Skeletal muscle tissue (tissue), 4 donors: Measurements from ENCODE around the gene RIPK4. TPM values are rescaled to one million over a fixed set of nuclear protein-coding genes. Genes with fewer than 3 reads are reported as not detected.
"Not testable (repeated sequence)": the region's sequence is repeated elsewhere in the genome, so short reads cannot be mapped to it uniquely, and the experiment has no call there.

ENCODE experiments used
- H3K27ac ChIP-seq: one replicate; pipeline ENCODE4 v1.7.0; 2013; ENCODE audit warnings: mild to moderate bottlenecking, low read depth, low read length, inconsistent platforms
- H3K27me3 ChIP-seq, 3 donors: one replicate each; pipeline ENCODE4 v1.7.0; 2013; ENCODE audit warnings: low read length in 3 of 3; ENCODE audit not compliant: control insufficient read depth in 3 of 3, insufficient read depth in 3 of 3
- H3K36me3 ChIP-seq, 3 donors: one replicate each; pipeline ENCODE4 v1.7.0; 2013; ENCODE audit warnings: low read length in 3 of 3; ENCODE audit not compliant: control insufficient read depth in 3 of 3, insufficient read depth in 3 of 3
- H3K4me1 ChIP-seq, 3 donors: one replicate each; pipeline ENCODE4 v1.7.0; 2013; ENCODE audit warnings: low read length in 3 of 3, mild to moderate bottlenecking in 3 of 3; ENCODE audit not compliant: control insufficient read depth in 3 of 3, insufficient read depth in 3 of 3
- H3K4me3 ChIP-seq, 3 donors: one replicate each; pipeline ENCODE4 v1.7.0; 2013; ENCODE audit warnings: low read length in 3 of 3
- H3K9ac ChIP-seq, 3 donors: one replicate each; pipeline ENCODE4 v1.7.0; 2013; ENCODE audit warnings: low read length in 3 of 3, mild to moderate bottlenecking in 3 of 3, moderate library complexity in 2 of 3, low read depth in 1 of 3
- H3K9me3 ChIP-seq, 3 donors: one replicate each; pipeline ENCODE4 v1.7.0; 2013; ENCODE audit warnings: low read length in 3 of 3; ENCODE audit not compliant: control insufficient read depth in 3 of 3
- total RNA-seq: library from RNA; depleted of rRNA; stranded (reverse); fragments of >200 nt; gene quantifications from one replicate; pipeline ENCODE4 v1.2.3, GENCODE V29; 2014
- donor health status: Osteomylitis.

Gene RIPK4
- total RNA-seq, 1 donor from 2014 or later = under 0.01 TPM

DNA sequence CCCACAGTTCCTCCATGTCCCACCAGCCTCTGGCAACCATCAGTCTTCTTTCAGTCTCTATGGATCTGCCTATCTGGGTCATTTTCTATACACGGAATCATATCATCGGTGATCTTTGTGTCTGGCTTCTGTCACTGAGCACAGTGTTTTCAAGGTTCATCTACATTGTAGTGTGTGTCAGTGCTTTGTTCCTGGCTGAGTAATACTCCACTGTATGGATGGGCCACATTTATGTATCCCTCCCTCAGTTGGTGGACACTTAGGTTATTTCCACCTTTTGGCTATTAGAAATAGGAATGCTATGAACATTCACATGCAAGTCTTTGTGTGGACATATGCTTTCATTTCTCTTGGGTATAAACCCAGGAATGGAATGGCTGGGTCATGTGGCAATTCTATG, 46.6 kb downstream of the RIPK4 start:
- Histone ChIP-seq H3K27me3 (peaks cover 0 to 6% (median 2%) of the 10 kb centered on the region in 3 donors), H3K9ac (no peak overlapping the region), H3K9me3 (no peaks in the 10 kb centered on the region), H3K4me3 (no peak overlapping the region), H3K36me3 (no peaks in the 10 kb centered on the region), H3K4me1 (no peaks in the 10 kb centered on the region), H3K27ac (no peak overlapping the region)

DNA sequence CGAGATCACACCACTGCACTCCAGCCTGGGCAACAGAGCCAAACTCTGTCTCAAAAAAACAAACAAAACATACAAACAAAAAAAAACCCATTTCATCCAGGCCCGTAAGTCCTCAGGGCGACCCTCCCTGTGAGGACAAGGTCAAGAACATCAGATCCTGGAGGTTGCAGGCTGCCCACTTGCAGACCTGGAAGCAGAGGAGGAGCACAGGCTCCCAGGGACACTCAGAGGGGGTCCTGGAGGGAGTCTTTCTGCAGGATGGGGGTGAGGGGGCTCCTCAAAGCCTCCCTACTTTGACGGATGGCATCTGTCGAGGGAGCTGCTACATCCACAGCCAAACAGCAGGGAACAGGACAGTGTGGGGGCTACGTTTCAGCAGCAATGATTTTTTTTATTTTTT, 47.2 kb downstream of the RIPK4 start:
- Histone ChIP-seq H3K27me3 (peaks cover 5 to 8% (median 6%) of the 10 kb centered on the region in 3 donors), H3K9me3 (no peaks in the 10 kb centered on the region), H3K9ac (no peak overlapping the region), H3K27ac (no peak overlapping the region), H3K4me1 (no peaks in the 10 kb centered on the region), H3K36me3 (no peaks in the 10 kb centered on the region), H3K4me3 (no peak overlapping the region)

DNA sequence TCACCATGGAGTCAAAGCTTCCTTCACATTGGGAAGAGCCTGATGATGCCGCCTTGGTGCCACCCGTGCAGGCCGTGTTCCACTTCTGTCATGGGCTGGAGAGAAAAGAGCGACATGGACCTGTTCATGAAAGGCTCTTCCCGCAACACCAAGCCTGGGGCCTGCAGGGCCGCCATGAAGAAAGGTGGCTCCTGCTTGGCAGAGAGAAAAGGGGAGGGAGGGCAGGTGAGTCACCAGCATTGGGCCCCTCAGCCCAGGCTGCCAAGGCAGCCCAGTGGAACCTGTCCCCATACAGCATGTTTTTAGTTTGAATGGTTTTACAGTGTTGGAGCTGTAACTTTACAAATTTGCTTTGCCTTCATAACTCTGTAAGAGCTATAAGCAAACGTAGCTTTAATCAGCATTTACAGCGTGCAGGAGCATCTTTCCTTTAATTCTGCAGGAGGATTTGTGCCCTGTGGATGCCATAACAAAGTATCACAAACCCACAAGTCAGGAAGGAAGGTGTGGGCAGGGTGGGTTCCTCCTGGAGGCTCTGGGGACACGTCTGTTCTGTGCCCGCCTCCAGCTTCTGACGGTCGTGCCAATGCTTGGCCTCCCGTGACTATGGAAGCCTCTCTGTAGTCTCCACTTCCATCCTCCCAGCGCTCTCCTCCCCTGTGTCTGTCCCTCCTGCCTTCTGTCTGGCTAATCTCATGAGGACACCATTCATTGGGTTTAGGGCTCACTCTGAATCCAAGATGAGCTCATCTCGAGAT, 49.1 kb downstream of the RIPK4 start:
- Histone ChIP-seq H3K9me3 (no peaks in the 10 kb centered on the region), H3K27ac (no peak overlapping the region), H3K36me3 (no peaks in the 10 kb centered on the region), H3K4me1 (no peaks in the 10 kb centered on the region), H3K27me3 (peaks cover 13 to 21% (median 18%) of the 10 kb centered on the region in 3 donors), H3K4me3 (no peak overlapping the region), H3K9ac (no peak overlapping the region)

DNA sequence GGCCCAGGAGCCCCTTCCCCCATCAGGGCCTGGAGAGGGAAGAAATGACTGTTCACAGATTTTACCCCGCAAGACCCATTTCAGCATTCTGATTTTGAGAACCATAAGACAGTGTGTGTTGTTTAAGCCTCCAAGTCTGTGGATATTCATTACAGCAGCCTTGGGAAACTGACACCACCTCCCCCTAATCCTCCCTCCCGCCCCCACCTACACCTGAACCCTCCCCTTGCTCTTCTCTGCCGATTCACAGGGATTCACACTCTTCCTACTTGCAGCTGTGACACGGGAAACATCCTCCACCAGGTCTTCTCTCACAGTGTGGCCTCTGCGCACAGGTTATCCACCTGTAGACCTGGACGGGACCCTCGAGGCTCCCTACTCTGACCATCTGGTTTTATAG, 50.1 kb downstream of the RIPK4 start:
- Histone ChIP-seq H3K4me1 (no peaks in the 10 kb centered on the region), H3K9me3 (no peaks in the 10 kb centered on the region), H3K4me3 (no peak overlapping the region), H3K27ac (no peak overlapping the region), H3K27me3 (peaks cover 14 to 25% (median 21%) of the 10 kb centered on the region in 3 donors), H3K36me3 (no peaks in the 10 kb centered on the region), H3K9ac (no peak overlapping the region)

DNA sequence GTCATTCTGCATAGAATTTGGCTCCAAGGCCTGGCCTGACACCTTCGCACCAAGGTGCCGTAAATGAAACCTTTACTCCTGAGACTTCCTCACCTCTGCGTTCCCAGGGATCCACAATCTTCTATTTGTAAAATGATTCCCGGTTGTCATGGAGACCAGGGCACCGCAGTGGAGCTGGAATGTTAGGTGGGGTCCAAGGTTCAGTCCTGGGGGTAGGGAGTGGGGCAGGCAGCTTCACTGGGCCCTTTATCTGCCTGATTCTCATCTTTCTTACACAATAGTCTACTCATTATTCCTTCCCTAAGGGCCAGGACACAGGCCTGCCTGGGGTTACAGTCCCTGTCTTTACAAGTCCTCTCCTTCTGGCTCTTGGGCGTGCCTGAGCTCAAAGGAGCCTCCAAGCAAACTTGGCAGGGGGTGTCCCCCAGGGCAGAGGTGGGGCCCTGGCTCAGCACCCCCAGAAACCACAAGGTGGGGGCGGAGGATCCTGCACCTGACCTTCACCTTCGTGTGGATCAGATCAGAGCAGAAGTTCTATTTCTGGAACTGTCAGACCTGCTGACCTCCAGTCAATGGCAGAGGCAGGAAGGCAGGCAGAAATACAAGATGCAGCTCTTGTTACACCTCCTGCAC, 51.1 kb downstream of the RIPK4 start:
- Histone ChIP-seq H3K27me3 (peaks cover 17 to 30% (median 24%) of the 10 kb centered on the region in 3 donors), H3K9ac (no peak overlapping the region), H3K27ac (no peak overlapping the region), H3K36me3 (no peaks in the 10 kb centered on the region), H3K9me3 (no peaks in the 10 kb centered on the region), H3K4me3 (no peak overlapping the region), H3K4me1 (no peaks in the 10 kb centered on the region)

DNA sequence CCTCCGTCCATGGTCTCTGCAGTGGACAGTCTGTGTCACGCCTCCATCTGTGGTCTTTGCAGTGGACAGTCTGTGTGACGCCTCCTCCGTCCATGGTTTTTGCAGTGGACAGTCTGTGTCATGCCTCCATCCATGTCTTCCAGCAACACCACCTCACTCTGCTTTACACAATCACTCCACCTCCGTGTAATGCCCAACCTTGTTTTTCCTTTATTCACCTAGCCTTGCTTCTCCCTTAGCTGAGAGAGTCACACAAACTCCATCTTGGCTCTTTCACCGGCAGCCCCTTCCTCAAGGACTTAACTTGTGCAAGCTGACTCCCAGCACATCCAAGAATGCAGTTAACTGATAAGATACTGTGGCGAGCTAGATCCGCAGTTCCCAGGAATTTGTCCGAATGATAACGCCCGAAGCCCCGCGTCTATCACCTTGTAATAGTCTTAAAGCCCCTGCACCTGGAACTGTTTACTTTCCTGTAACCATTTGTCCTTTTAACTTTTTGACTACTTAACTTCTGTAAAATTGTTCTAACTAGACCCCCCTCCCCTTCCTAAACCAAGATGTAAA, 52.5 kb downstream of the RIPK4 start:
- H3K27me3 ChIP-seq = peaks cover 17 to 32% (median 28%) of the 10 kb centered on the region in 3 donors
- H3K9ac ChIP-seq, H3K4me3 ChIP-seq, H3K27ac ChIP-seq, H3K9me3 ChIP-seq, H3K4me1 ChIP-seq, H3K36me3 ChIP-seq: not testable (repeated sequence)

DNA sequence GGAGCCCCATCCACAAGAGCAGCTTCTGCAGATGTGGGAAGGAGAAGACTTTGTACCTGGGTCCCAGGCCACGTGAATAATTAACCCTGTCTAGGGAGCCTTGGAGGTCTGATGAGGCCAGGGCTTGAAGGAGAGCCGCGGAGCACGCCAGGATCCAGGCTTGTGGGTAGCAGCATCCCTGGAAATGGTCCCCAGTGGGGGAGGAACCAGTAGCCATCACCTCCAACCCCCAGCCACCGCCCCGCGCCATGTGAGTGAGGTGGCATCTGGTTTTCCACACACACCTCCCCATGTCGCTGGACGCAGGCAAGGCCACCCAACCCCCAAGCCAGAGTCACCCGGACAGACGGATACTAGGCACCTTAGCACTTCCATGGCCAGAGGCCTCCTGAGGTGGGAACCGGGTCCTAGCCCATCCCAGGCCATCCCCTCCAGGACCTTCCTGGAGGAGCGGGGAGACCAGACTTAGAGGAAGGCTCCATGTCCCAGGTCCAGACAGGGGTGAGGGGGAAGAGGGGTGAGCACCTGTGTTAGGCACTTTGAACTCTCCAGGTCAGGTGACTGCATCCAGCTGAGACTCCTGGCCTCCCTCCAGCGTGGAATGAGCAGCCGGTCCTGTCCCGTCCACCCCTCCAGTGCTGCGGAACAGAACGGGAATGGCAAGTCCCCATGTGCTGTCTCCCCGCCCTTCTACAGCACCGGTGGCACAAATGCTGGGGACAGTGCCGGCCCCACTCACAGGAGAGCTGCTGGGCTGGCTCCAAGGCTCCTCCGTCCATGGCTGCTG, 53.2 kb downstream of the RIPK4 start:
- H3K4me3 ChIP-seq = no peak overlapping the region
- H3K36me3 ChIP-seq = no peaks in the 10 kb centered on the region
- peaks cover 17 to 36% (median 28%) of the 10 kb centered on the region in 3 donors for H3K27me3 ChIP-seq
- H3K9me3 ChIP-seq = no peaks in the 10 kb centered on the region
- H3K27ac ChIP-seq = no peak overlapping the region
- no peaks in the 10 kb centered on the region for H3K4me1 ChIP-seq
- H3K9ac ChIP-seq = no peak overlapping the region

DNA sequence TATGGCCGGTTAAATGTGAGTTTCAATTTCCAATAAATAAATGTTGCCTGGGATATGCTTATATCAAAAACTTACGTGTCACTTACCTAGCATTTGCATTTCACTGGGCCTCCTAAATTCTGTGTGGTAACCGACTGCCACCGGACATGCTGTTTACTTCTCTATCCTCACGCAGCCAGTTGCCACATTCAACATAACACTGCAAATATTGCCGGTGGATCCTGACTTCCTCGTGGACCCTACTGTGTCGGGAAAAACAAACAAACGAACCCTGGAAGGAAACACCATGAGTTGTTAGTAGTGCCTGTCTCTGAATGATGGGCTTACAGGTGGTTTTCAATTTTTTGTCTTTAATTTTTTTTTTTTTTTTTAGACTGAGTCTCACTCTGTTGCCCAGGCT, 54.1 kb downstream of the RIPK4 start:
- H3K9me3 ChIP-seq = no peaks in the 10 kb centered on the region
- H3K27me3 ChIP-seq = peaks cover 17 to 39% (median 28%) of the 10 kb centered on the region in 3 donors
- H3K27ac ChIP-seq = no peak overlapping the region
- H3K36me3 ChIP-seq = no peaks in the 10 kb centered on the region
- no peak overlapping the region for H3K4me3 ChIP-seq
- no peak overlapping the region for H3K9ac ChIP-seq
- H3K4me1 ChIP-seq = no peaks in the 10 kb centered on the region

DNA sequence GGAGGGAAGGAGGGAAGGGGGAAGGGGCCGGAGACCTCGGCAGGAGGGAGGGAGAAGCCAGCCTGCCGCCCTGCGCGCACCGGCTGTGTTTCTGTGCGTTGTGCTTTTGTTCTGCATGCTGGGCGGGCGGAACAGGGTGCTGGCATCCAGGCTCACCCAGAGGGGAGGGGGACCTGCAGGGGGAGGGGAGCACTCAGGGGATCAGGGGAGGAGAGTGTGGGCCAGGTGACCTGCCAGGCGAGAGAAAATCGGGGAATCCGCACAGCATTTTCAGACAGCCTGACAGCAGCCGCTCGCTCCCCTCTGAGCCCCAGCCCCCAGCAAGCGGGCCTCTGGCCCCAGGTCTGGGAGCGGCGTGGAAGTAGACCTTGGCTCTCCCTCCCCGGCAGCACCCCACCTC, 54.7 kb downstream of the RIPK4 start:
- peaks cover 17 to 41% (median 30%) of the 10 kb centered on the region in 3 donors for H3K27me3 ChIP-seq
- H3K9ac ChIP-seq = no peak overlapping the region
- no peak overlapping the region for H3K27ac ChIP-seq
- H3K4me3 ChIP-seq = no peak overlapping the region
- H3K9me3 ChIP-seq = no peaks in the 10 kb centered on the region
- H3K4me1 ChIP-seq = no peaks in the 10 kb centered on the region
- H3K36me3 ChIP-seq = no peaks in the 10 kb centered on the region
